Measurements from ENCODE around the gene KDM4D.

DNA sequence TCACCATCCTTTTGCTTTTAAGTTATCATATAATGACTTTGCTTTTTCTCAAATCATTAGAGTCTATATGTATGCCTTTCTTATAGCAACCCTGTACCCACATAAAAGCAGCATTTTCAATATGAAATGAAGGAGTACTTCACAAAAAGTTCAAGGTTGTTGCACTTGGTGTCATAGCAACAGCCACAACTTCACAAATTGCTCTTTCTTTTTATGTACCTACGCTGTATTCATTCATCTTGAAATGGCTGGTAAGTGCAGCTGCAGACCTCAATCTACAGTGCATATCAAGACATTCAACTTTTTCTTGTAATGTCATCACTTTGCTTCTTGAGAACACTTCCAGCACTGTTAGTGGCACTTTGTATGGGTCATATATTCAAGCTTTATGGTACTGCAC is 18.8 kb upstream of the KDM4D start:
- TF ChIP-seq CTCF (IDR thresholded peaks at IDR 0.05): no peak
- no peak for TF ChIP-seq EZH2 (IDR thresholded peaks at IDR 0.05)
